ENCODE measurements around the gene AMOT. TPM values are rescaled to one million over a fixed set of nuclear protein-coding genes. Genes with fewer than 3 reads are reported as not detected.

The AMOT gene
- total RNA-seq, 2 experiments from 2014 or later = 1.4 to 1.6 TPM

GRCh38 chrX:112803060-112803459, 37.6 kb downstream of the AMOT start:
- Histone ChIP-seq H3K9me3 (ENCODE audit: control insufficient read depth in 1 of 2, insufficient read depth in 1 of 2, low read length in 2 of 2) (no peaks in the 10 kb centered on the region), H3K36me3 (ENCODE audit: insufficient read depth, low read length) (no peaks in the 10 kb centered on the region), H3K27ac (ENCODE audit: low read depth in 1 of 2, low read length in 2 of 2) (no peak overlapping the region), H3K4me3 (ENCODE audit: low read length) (no peak overlapping the region), H3K27me3 (ENCODE audit: control insufficient read depth in 1 of 2, insufficient read depth in 2 of 2, low read length in 2 of 2) (no peaks in the 10 kb centered on the region), H3K4me1 (ENCODE audit: insufficient read depth, low read length) (no peaks in the 10 kb centered on the region)
- Mint-ChIP-seq H3K27ac (no peak overlapping the region), H3K4me3 (no peak overlapping the region), H3K27me3 (no peaks in the 10 kb centered on the region), H3K4me1 (ENCODE audit: low read depth) (no peaks in the 10 kb centered on the region), H3K9me3 (peaks cover 2% of the 10 kb centered on the region), H3K36me3 (ENCODE audit: low read depth) (peaks cover 13% of the 10 kb centered on the region)
- TF ChIP-seq, protein P1, sequence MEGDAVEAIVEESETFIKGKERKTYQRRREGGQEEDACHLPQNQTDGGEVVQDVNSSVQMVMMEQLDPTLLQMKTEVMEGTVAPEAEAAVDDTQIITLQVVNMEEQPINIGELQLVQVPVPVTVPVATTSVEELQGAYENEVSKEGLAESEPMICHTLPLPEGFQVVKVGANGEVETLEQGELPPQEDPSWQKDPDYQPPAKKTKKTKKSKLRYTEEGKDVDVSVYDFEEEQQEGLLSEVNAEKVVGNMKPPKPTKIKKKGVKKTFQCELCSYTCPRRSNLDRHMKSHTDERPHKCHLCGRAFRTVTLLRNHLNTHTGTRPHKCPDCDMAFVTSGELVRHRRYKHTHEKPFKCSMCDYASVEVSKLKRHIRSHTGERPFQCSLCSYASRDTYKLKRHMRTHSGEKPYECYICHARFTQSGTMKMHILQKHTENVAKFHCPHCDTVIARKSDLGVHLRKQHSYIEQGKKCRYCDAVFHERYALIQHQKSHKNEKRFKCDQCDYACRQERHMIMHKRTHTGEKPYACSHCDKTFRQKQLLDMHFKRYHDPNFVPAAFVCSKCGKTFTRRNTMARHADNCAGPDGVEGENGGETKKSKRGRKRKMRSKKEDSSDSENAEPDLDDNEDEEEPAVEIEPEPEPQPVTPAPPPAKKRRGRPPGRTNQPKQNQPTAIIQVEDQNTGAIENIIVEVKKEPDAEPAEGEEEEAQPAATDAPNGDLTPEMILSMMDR (IDR thresholded peaks at IDR 0.05) = no peak
- intact Hi-C loops (cut with DNase I, micrococcal nuclease) = no loop called here
- CTCF ChIA-PET = no interaction called here
- DNase-seq = no peak
- no peak for ATAC-seq (ENCODE audit: poor library complexity)
- POLR2A ChIA-PET = no interaction called here

DNA sequence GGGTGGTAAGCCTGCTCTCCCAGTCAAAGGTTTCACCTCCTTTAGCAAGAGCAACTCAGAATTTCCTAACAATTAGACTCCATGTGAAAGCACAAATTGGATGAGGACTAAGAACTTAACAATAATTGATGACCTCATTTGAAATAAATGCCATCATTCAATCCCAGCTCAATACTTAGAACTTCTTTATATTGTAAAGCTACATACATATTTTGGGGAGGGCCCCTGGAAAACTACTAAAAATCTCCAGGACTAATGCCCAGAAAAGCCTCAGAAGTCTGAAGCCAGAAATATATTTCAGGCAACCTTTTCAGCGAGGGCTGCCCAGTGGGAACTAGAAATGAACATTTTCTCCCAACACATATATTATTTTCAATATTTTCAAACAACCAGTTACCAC, 38.1 kb downstream of the AMOT start:
- ChIA-PET CTCF (no interaction called here), POLR2A (no interaction called here)
- Mint-ChIP-seq H3K9me3 (peaks cover 2% of the 10 kb centered on the region), H3K27me3 (no peaks in the 10 kb centered on the region), H3K36me3 (ENCODE audit: low read depth) (peaks cover 14% of the 10 kb centered on the region), H3K4me1 (ENCODE audit: low read depth) (no peaks in the 10 kb centered on the region), H3K4me3 (no peak overlapping the region), H3K27ac (no peak overlapping the region)
- Histone ChIP-seq H3K36me3 (ENCODE audit: insufficient read depth, low read length) (no peaks in the 10 kb centered on the region), H3K27me3 (ENCODE audit: control insufficient read depth in 1 of 2, insufficient read depth in 2 of 2, low read length in 2 of 2) (no peaks in the 10 kb centered on the region), H3K27ac (ENCODE audit: low read depth in 1 of 2, low read length in 2 of 2) (no peak overlapping the region), H3K9me3 (ENCODE audit: control insufficient read depth in 1 of 2, insufficient read depth in 1 of 2, low read length in 2 of 2) (no peaks in the 10 kb centered on the region), H3K4me1 (ENCODE audit: insufficient read depth, low read length) (no peaks in the 10 kb centered on the region), H3K4me3 (ENCODE audit: low read length) (no peak overlapping the region)
- ATAC-seq (ENCODE audit: poor library complexity) = no peak
- no peak for DNase-seq
- TF ChIP-seq, protein P1 (IDR thresholded peaks at IDR 0.05) = no peak
- intact Hi-C loops (cut with DNase I, micrococcal nuclease) = no loop called here

- peaks cover 14% of the 10 kb centered on the region for H3K36me3 Mint-ChIP-seq (ENCODE audit: low read depth)
- TF ChIP-seq, protein P1 (IDR thresholded peaks at IDR 0.05) = no peak
- H3K27me3 Mint-ChIP-seq = no peaks in the 10 kb centered on the region
- POLR2A ChIA-PET = no interaction called here
- ATAC-seq (ENCODE audit: poor library complexity) (no peak), DNase-seq (no peak)
- H3K9me3 Mint-ChIP-seq = peaks cover 2% of the 10 kb centered on the region
- Histone ChIP-seq H3K4me3 (ENCODE audit: low read length) (no peak overlapping the region), H3K27me3 (ENCODE audit: control insufficient read depth in 1 of 2, insufficient read depth in 2 of 2, low read length in 2 of 2) (no peaks in the 10 kb centered on the region), H3K27ac (ENCODE audit: low read depth in 1 of 2, low read length in 2 of 2) (no peak overlapping the region), H3K9me3 (ENCODE audit: control insufficient read depth in 1 of 2, insufficient read depth in 1 of 2, low read length in 2 of 2) (no peaks in the 10 kb centered on the region), H3K36me3 (ENCODE audit: insufficient read depth, low read length) (no peaks in the 10 kb centered on the region), H3K4me1 (ENCODE audit: insufficient read depth, low read length) (no peaks in the 10 kb centered on the region)
- CTCF ChIA-PET = no interaction called here
- no peak overlapping the region for H3K27ac Mint-ChIP-seq
- no peak overlapping the region for H3K4me3 Mint-ChIP-seq
- intact Hi-C loops (cut with DNase I, micrococcal nuclease) = no loop called here
- no peaks in the 10 kb centered on the region for H3K4me1 Mint-ChIP-seq (ENCODE audit: low read depth)
Measured at GRCh38 chrX:112800971-112801775, 39.5 kb downstream of the AMOT start.
